ENCODE measurements around the gene CHST9. TPM values are rescaled to one million over a fixed set of nuclear protein-coding genes. Genes with fewer than 3 reads are reported as not detected.
"Not testable (repeated sequence)": the region's sequence is repeated elsewhere in the genome, so short reads cannot be mapped to it uniquely, and the experiment has no call there.

The CHST9 gene
- total RNA-seq, 1 experiment from 2014 or later, result 1.1 TPM

GRCh38 chr18:27171993-27172392, 13.1 kb downstream of the CHST9 start:
- DNase-seq (ENCODE audit: low spot score), result no peak

- no peak for DNase-seq (ENCODE audit: low spot score)
These were observed 19.7 kb downstream of the CHST9 start for GRCh38 chr18:27165412-27165811.

DNA sequence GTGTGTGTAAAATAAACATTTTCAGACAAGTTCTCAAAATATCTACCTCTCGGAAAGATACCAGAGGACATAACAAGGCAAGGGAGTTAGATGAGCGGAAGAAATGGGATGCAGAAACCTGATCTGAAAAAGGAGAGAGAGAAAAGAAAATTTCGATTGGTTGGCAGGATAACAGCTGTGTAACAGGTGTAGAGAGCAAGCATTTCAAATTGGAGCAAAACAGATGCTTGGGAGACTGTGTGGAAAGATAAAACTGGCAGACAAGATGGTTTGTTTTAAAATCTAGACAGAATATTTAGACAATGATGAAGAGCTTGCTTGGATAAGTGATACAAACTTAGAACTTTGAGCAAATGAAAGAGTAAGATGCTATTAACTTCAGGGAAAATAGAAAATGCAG, 20.2 kb downstream of the CHST9 start:
- DNase-seq (ENCODE audit: low spot score), result no peak

DNA sequence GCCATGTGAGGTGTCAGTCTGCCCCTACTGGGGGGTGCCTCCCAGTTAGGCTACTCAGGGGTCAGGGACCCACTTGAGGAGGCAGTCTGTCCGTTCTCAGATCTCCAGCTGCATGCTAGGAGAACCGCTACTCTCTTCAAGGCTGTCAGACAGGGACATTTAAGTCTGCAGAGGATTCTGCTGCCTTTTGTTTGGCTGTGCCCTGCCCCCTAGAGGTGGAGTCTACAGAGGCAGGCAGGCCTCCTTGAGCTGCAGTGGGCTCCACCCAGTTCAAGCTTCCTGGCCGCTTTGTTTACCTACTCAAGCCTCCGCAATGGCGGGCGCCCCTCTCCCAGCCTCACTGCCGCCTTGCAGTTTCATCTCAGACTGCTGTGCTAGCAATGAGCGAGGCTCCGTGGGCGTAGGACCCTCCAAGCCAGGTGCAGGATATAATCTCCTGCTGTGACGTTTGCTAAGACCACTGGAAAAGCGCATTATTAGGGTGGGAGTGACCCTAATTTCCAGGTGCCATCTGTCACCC, 21.9 kb downstream of the CHST9 start:
- DNase-seq (ENCODE audit: low spot score), result peak; percentile 34

GRCh38 chr18:27149240-27149639, 35.9 kb downstream of the CHST9 start:
- DNase-seq (ENCODE audit: low spot score), result not testable (repeated sequence)

- no peak for DNase-seq (ENCODE audit: low spot score)
These were observed 40.4 kb downstream of the CHST9 start for GRCh38 chr18:27144672-27145071.

DNA sequence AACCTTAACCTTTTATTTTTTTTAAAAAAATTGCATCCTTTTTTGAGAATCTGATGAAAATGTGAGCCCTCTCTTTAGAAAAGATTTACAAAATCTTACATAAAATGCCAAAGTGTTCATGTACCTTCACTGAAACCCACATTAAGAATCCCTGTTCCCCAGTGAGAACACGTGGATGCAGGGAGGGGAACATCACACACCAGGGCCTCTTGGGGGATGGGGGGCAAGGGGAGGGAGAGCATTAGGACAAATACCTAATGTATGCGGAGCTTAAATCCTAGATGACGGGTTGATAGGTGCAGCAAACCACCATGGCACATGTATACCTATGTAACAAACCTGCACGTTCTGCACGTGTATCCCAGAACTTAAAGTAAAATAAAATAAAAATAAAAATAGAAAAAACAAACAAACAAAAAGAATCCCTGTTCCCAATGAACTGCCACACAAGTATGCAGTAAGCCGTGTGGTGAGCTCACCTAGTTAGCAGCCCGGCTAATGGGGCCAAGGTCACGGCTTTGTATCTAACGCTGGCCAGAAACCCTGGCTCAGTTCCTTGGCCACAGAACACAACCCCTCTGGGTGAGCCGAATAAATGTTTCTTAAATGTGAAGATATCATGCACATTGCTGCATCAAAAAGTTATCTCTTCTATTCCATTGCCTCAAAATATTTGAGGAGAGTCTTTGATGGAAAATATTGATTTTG, 41.4 kb downstream of the CHST9 start:
- DNase-seq (ENCODE audit: low spot score), result no peak

- no peak for DNase-seq (ENCODE audit: low spot score)
These were observed 42.2 kb downstream of the CHST9 start for GRCh38 chr18:27142891-27143290.

GRCh38 chr18:27141876-27142275, 43.2 kb downstream of the CHST9 start:
- DNase-seq (ENCODE audit: low spot score), result no peak

- DNase-seq (ENCODE audit: low spot score), result no peak
These were observed 47.0 kb downstream of the CHST9 start for GRCh38 chr18:27138079-27138478.

GRCh38 chr18:27136208-27136535, 48.9 kb downstream of the CHST9 start:
- DNase-seq (ENCODE audit: low spot score), result peak; percentile 92

DNA sequence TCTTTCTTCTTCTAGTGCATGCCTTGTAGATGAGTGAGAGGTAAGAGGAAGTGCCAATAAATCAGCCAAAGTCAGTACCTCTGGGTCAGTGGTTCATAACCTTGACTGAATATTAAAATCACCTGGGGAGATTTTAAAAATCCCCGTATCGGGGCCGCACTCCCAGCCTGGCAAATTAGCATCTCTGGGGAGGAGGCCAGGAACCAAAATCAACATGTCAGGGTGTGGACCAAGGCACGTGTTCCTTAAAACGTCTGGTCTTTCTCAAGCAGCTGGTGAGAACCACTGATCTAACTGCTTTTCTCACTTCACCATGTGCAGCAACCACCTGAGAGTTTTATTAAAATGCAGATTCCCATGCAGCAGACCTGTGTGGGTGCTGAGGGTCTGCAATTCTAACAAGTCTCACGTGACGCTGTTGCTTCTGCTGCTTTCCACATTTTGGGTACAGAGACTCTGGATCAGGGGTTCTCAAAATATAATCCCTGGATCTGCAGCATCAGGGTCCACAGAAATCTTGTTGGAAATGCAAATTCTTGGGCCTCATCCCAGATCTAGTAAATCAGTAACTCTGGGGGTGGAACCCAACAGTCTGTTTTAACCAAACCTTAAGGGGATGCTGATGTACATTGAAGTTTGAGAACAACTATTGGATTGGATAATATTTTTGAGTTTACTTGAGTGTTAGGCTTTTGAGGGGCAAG, 49.5 kb downstream of the CHST9 start:
- DNase-seq (ENCODE audit: low spot score), result no peak

DNA sequence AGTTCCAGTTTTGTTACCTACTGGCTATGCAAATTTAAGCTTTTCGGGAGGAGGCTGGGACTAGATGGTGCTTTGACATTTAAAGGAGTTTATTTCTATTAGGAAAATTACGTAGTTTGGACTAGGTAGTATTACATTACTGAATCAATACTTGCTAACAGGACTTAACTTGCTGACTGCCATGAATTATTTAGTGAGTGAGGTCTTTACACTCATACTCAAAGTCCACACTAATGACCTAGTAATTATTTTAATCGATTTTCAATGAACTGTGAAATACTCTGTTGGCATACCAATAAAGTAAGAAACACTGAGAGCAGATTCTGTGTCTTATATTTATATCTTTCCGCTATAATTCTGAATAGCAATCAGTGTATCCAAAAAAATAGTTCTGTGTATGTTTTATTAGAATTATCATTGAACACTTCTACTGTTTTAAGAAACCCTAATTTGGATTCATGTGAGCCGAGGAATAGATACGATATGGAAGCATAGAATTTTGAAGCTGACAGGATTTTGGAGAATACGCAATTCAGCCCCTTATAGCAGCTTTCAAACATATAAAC, 55.0 kb downstream of the CHST9 start:
- DNase-seq (ENCODE audit: low spot score), result no peak

GRCh38 chr18:27124196-27124595, 60.9 kb downstream of the CHST9 start:
- DNase-seq (ENCODE audit: low spot score), result no peak

DNA sequence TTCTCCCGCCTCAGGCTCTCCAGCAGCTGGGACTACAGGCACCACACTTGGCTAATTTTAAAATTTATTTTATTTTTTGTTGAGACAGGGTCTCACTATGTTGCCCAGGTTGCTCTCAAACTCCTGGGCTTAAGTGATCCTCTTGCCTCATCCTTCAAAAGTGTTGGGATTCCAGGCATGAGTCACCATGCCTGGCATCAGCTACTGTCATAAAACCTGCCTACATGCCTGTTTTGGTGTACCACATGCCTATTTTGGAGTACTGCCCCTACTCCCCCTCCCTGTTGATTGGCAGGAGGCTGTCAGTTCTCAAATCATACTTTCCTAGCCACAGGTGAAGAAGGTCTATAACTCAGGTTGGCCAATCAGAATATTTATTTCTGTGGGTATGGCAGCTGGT, 64.0 kb downstream of the CHST9 start:
- no peak for DNase-seq (ENCODE audit: low spot score)

DNA sequence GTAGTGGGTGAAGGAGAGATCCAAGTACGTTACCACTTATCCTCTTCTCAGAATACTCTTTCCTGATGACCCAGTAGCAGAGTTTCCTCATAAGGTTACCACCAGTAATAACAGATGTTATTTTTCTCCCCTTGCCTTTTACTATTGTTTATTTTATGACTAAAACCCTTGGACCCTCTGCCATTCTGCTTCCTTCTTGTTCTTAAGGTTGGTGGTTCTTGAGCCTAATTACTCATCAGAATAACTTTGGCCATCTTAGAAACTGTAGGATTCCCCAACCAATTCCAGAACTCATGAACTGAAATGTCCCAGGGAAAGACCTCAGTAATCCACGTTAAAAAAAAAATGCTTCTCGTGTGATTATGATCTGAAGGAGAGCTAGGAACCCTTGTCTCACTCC, 64.9 kb downstream of the CHST9 start:
- DNase-seq (ENCODE audit: low spot score), result no peak

DNA sequence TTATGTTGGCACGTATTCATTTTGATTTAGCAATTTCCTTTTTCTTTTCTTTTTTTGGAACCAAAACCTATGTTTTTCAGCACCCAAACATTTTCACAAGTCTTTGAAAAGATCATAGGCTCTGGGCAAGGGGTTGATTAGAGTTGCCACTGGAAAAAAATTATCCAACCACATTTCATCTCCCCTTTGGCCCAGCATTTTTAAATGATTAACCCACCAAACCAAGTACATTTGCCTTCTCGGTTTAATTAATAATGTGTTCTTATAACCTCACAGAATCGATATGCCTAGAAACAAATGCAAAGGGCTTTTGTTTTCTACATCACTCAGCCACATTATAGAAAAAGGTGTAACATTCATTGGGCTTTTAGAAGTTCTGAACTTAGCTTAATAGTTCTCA, 66.1 kb downstream of the CHST9 start:
- DNase-seq (ENCODE audit: low spot score), result no peak

GRCh38 chr18:27114842-27115241, 70.3 kb downstream of the CHST9 start:
- DNase-seq (ENCODE audit: low spot score), result no peak

- no peak for DNase-seq (ENCODE audit: low spot score)
These were observed 71.8 kb downstream of the CHST9 start for GRCh38 chr18:27113358-27113757.

DNA sequence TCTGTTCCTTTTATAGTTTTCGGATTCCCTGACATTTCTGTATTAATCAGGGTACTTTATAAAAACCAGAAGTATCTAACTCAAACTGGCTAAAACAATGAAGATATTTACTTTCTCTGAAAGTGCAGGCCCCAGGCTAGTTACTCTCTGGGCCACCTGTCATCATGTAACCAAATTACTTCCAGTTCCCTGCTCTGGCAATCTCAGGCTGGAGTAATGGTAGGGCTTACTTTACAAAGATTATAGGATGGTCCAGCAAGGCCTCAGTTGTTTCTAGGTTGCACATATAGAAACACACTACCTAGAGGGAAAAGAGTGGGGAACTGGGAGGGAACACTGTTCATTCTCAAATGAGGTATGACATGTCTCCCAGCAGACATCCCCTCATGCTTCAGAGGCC, 74.8 kb downstream of the CHST9 start:
- DNase-seq (ENCODE audit: low spot score), result no peak

DNA sequence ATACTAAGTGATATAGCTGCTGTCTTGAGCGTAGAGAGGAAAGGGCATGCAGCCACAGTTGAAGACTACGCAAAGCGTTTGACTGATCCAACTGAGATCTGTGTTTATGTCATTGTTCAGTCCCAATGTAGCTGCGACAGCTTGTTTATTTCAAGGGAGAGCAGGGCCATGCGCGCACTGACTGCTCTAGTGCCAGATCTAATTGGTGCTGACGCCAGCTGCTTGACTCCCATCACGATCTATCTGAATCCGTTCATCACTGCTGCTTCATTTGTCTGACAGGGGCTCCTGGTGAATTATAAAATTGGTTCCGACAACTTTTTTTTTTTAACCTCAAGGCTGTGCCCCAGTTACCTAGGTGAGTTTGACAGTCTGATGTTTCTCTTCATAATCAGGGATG, 75.7 kb downstream of the CHST9 start:
- DNase-seq (ENCODE audit: low spot score), result no peak

DNA sequence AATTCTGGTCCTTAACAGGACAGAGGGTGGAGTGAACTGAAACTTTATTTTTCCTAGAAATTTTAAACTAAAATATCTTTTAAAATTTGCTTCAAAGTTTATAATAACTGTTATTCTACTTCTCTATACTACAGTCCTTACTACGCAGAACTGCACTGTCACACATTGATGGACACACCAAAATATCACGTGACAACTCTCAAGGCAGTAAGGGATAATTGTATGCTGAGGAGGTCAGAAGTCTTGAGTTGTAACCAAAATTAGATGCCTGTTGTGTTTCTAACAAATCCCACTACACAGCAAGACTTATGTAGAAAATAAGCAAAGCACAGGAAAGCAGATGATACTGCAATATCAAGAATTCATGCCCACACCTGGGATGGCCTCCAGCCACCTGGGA, 76.3 kb downstream of the CHST9 start:
- no peak for DNase-seq (ENCODE audit: low spot score)

- no peak for DNase-seq (ENCODE audit: low spot score)
These were observed 80.4 kb downstream of the CHST9 start for GRCh38 chr18:27104743-27105142.

Data from H4 (cell line).